Measurements from ENCODE around the gene THBS2.

Gene THBS2

GRCh38 chr6:169169375-169169774, 84.3 kb downstream of the THBS2 start:
- Mint-ChIP-seq H3K27ac (no peak overlapping the region), H3K4me1 (no peaks in the 10 kb centered on the region), H3K36me3 (no peaks in the 10 kb centered on the region), H3K9me3 (no peaks in the 10 kb centered on the region), H3K4me3 (no peak overlapping the region)
- no peak for ATAC-seq
- no peak for DNase-seq (ENCODE audit: low spot score in 2 of 2)

- no peak for DNase-seq (ENCODE audit: low spot score in 2 of 2)
- no peak overlapping the region for H3K27ac Mint-ChIP-seq
- H3K36me3 Mint-ChIP-seq = no peaks in the 10 kb centered on the region
- H3K9me3 Mint-ChIP-seq = no peaks in the 10 kb centered on the region
- no peak for ATAC-seq
- no peak overlapping the region for H3K4me3 Mint-ChIP-seq
- no peaks in the 10 kb centered on the region for H3K4me1 Mint-ChIP-seq
Measured at GRCh38 chr6:169168706-169169105, 84.9 kb downstream of the THBS2 start.

- no peak for ATAC-seq
- Mint-ChIP-seq H3K4me3 (no peak overlapping the region), H3K9me3 (no peaks in the 10 kb centered on the region), H3K4me1 (no peaks in the 10 kb centered on the region), H3K27ac (no peak overlapping the region), H3K36me3 (no peaks in the 10 kb centered on the region)
- DNase-seq (ENCODE audit: low spot score in 2 of 2) = no peak
Measured at GRCh38 chr6:169168302-169168630, 85.4 kb downstream of the THBS2 start.

GRCh38 chr6:169167581-169168301, 85.9 kb downstream of the THBS2 start:
- Mint-ChIP-seq H3K27ac (no peak overlapping the region), H3K36me3 (no peaks in the 10 kb centered on the region), H3K4me3 (no peak overlapping the region), H3K4me1 (peaks cover 4% of the 10 kb centered on the region), H3K9me3 (no peaks in the 10 kb centered on the region)
- ATAC-seq (no peak), DNase-seq (ENCODE audit: low spot score in 2 of 2) (no peak)

GRCh38 chr6:169166896-169167580, 86.6 kb downstream of the THBS2 start:
- Mint-ChIP-seq H3K9me3 (no peaks in the 10 kb centered on the region), H3K36me3 (no peaks in the 10 kb centered on the region), H3K27ac (no peak overlapping the region), H3K4me3 (no peak overlapping the region), H3K4me1 (peaks cover 10% of the 10 kb centered on the region)
- ATAC-seq (peak; percentile 9), DNase-seq (ENCODE audit: low spot score in 2 of 2) (no peak)

All from stimulated activated effector memory CD8-positive, alpha-beta T cell treated with anti-CD3 and anti-CD28 coated beads, Interleukin-12 subunit alpha, Interleukin-12 subunit beta, amount 100 ng/mL, for 72 hours (primary cell).